DOHH2 (cell line): ENCODE measurements around the gene LASP1NB.
A peak's percentile ranks its signal among the peaks of the same experiment; 100 is the strongest.

ENCODE experiments used
- H3F3A ChIP-seq: fragments of 200-600 bp; sonication (generic), shearing (Covaris generic); 2 replicates; pipeline ENCODE4 v1.6.0; 2016; ENCODE audit warnings: antibody characterized with exemption, mild to moderate bottlenecking; ENCODE audit not compliant: control insufficient read depth, insufficient read depth
- H3K27ac ChIP-seq: fragments of 200-600 bp; sonication (generic); 2 replicates; pipeline ENCODE4 v1.5.1; 2014; ENCODE audit warnings: low read depth, mild to moderate bottlenecking, low read length, moderate library complexity
- H3K27me3 ChIP-seq: fragments of 200-600 bp; sonication (generic); 2 replicates; pipeline ENCODE4 v1.6.1; 2014; ENCODE audit warnings: mild to moderate bottlenecking, low read length, mixed read lengths; ENCODE audit not compliant: control insufficient read depth
- H3K36me3 ChIP-seq: fragments of 200-600 bp; sonication (generic); 2 replicates; pipeline ENCODE4 v1.6.1; 2014; ENCODE audit warnings: mild to moderate bottlenecking, low read length, moderate library complexity, mixed read lengths; ENCODE audit not compliant: control insufficient read depth
- H3K4me1 ChIP-seq: fragments of 200-600 bp; sonication (generic); 2 replicates; pipeline ENCODE4 v1.6.1; 2014; ENCODE audit warnings: mild to moderate bottlenecking, low read length, mixed read lengths; ENCODE audit not compliant: control insufficient read depth
- H3K4me2 ChIP-seq: fragments of 200-600 bp; sonication (generic); 2 replicates; pipeline ENCODE4 v1.6.0; 2014; ENCODE audit warnings: mild to moderate bottlenecking, low read length, moderate library complexity
- H3K4me3 ChIP-seq: fragments of 200-600 bp; sonication (generic); 2 replicates; pipeline ENCODE4 v1.5.1; 2014; ENCODE audit warnings: mild to moderate bottlenecking, low read length, mixed read lengths
- H3K79me2 ChIP-seq: fragments of 200-600 bp; sonication (generic); 2 replicates; pipeline ENCODE4 v1.6.1; 2014; ENCODE audit warnings: mild to moderate bottlenecking, low read length, mixed read lengths; ENCODE audit not compliant: control insufficient read depth
- H3K9me2 ChIP-seq: fragments of 200-600 bp; sonication (generic); replicated peaks from 2 replicates; pipeline ENCODE4 v1.6.1; 2014; ENCODE audit warnings: mild to moderate bottlenecking, low read length, mixed read lengths; ENCODE audit not compliant: control insufficient read depth
- H3K9me3 ChIP-seq: fragments of 200-600 bp; sonication (generic); 2 replicates; pipeline ENCODE4 v1.6.1; 2014; ENCODE audit warnings: antibody characterized with exemption, low read length, mixed read lengths; ENCODE audit not compliant: control insufficient read depth, insufficient read depth
- H4K20me1 ChIP-seq: fragments of 200-600 bp; sonication (generic); 2 replicates; pipeline ENCODE4 v1.6.0; 2014; ENCODE audit warnings: low read depth, mild to moderate bottlenecking, antibody characterized with exemption, low read length, moderate library complexity; ENCODE audit not compliant: control insufficient read depth, insufficient read depth
- CTCF ChIP-seq: fragments of 200-600 bp; sonication (generic); IDR thresholded peaks from one replicate; pipeline ENCODE4 v1.5.1; 2014; ENCODE audit warnings: antibody characterized with exemption, mild to moderate bottlenecking, low read depth, low read length; ENCODE audit not compliant: poor library complexity, severe bottlenecking
- EZH2phosphoT487 ChIP-seq: fragments of 200-600 bp; sonication (generic); IDR thresholded peaks from 2 replicates; pipeline ENCODE4 v1.6.1; 2017; ENCODE audit warnings: borderline replicate concordance, mild to moderate bottlenecking, antibody characterized with exemption, low read length, moderate library complexity, mixed read lengths

The LASP1NB gene

GRCh38 chr17:38925263-38925995 lies at the start of gene LASP1NB:
Gene LASP1NB (plus strand): TSS chr17:38925614.
- H3K4me3 ChIP-seq: no peak within 1 kb of the TSS

GRCh38 chr17:38877130-38877851 lies 48.1 kb upstream of the LASP1NB start:
- H3K36me3 ChIP-seq: peaks cover 54% of the 10 kb centered on the region
- peak overlapping the region; percentile 54 for H3K27ac ChIP-seq
- H3K4me3 ChIP-seq: peak overlapping the region; percentile 64
- H3K4me1 ChIP-seq: peaks cover 79% of the 10 kb centered on the region
- no peaks in the 10 kb centered on the region for H3K27me3 ChIP-seq
- H3K9me3 ChIP-seq: no peaks in the 10 kb centered on the region
- H3F3A ChIP-seq: no peaks in the 10 kb centered on the region
- H3K79me2 ChIP-seq: peaks cover 88% of the 10 kb centered on the region
- peak overlapping the region; percentile 76 for H3K4me2 ChIP-seq
- TF ChIP-seq EZH2phosphoT487 (no peak), CTCF (peak; percentile 9)
- no peaks in the 10 kb centered on the region for H3K9me2 ChIP-seq
- H4K20me1 ChIP-seq: peaks cover under 1% of the 10 kb centered on the region

More at GRCh38 chr17:38925263-38925995, at the start of gene LASP1NB:
- H3K36me3 ChIP-seq: no peaks in the 10 kb centered on the region
- H3K4me1 ChIP-seq: peaks cover 36% of the 10 kb centered on the region
- H4K20me1 ChIP-seq: no peaks in the 10 kb centered on the region
- H3K27ac ChIP-seq: no peak within 1 kb of the TSS
- no peak for TF ChIP-seq CTCF
- no peak for TF ChIP-seq EZH2phosphoT487
- H3F3A ChIP-seq: peaks cover 4% of the 10 kb centered on the region
- no peaks in the 10 kb centered on the region for H3K79me2 ChIP-seq
- H3K9me3 ChIP-seq: no peaks in the 10 kb centered on the region
- no peaks in the 10 kb centered on the region for H3K27me3 ChIP-seq
- H3K9me2 ChIP-seq: no peaks in the 10 kb centered on the region
- H3K4me2 ChIP-seq: peak within 1 kb of the TSS; percentile 32

- H3K36me3 ChIP-seq: peaks cover 64% of the 10 kb centered on the region
- H3K9me2 ChIP-seq: no peaks in the 10 kb centered on the region
- H3K9me3 ChIP-seq: no peaks in the 10 kb centered on the region
- no peaks in the 10 kb centered on the region for H4K20me1 ChIP-seq
- no peaks in the 10 kb centered on the region for H3K27me3 ChIP-seq
- TF ChIP-seq CTCF: no peak
- TF ChIP-seq EZH2phosphoT487: no peak
- H3K79me2 ChIP-seq: peaks cover 81% of the 10 kb centered on the region
- H3K4me2 ChIP-seq: no peak overlapping the region
- H3K27ac ChIP-seq: no peak overlapping the region
- H3F3A ChIP-seq: no peaks in the 10 kb centered on the region
- H3K4me1 ChIP-seq: peaks cover 60% of the 10 kb centered on the region
- H3K4me3 ChIP-seq: no peak overlapping the region
Measured at GRCh38 chr17:38879878-38880665, 45.3 kb upstream of the LASP1NB start.
